HL-60/S4 (cell line): ENCODE data around the gene EFHB.
"Not testable (repeated sequence)": the region's sequence is repeated elsewhere in the genome, so short reads cannot be mapped to it uniquely, and the experiment has no call there.

ENCODE experiments used
- in situ Hi-C: fragments of 300-500 bp; cut with MboI; formaldehyde crosslinking; loops from 2 replicates; pipeline ENCODE4 v1.14.3; 2022; ENCODE audit warnings: low sequenced_read_pairs

Gene EFHB

DNA sequence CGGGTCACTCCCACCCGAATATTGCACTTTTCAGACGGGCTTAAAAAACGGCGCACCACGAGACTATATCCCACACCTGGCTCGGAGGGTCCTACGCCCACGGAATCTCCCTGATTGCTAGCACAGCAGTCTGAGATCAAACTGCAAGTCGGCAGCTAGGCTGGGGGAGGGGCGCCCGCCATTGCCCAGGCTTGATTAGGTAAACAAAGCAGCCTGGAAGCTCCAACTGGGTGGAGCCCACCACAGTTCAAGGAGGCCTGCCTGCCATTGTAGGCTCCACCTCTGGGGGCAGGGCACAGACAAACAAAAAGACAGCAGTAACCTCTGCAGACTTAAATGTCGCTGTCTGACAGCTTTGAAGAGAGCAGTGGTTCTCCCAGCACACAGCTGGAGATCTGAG is 78.7 kb downstream of the EFHB start:
- in situ Hi-C loops = loop anchor here (25.0 kb wide), 1 partner anchor 518 kb away; no protein-coding TSS in a partner anchor

DNA sequence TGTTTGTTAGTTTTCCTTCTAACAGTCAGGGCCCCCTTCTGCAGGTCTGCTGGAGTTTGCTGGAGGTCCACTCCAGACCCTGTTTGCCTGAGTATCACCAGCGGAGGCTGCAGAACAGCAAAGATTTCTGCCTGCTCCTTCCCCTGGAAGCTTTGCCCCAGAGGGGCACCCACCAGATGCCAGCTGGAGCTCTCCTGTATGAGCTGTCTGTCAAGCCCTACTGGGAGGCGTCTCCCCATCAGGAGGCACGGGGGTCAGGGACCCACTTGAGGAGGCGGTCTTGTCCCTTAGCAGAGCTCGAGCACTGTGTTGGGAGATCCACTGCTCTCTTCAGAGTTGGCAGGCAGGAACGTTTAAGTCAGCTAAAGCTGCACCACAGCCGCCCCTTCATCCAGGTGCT is 87.4 kb downstream of the EFHB start:
- in situ Hi-C loops = not testable (repeated sequence)
